DMS153 treated with DMSO at 0.1 percent for 48 hours (cell line): ENCODE results near the gene GABRB3.

Source experiments
- DNase-seq: peaks from one replicate; lab custom pipeline; 2025; ENCODE audit not compliant: unreplicated experiment; lab: John Stamatoyannopoulos, UW

The GABRB3 gene

GRCh38 chr15:26632500-26632899 is 140.4 kb downstream of the GABRB3 start:
- DNase-seq: no peak

- no peak for DNase-seq
Observed at GRCh38 chr15:26631894-26632293, 141.0 kb downstream of the GABRB3 start.

- no peak for DNase-seq
Observed at GRCh38 chr15:26630857-26631256, 142.0 kb downstream of the GABRB3 start.

- DNase-seq: no peak
Observed at GRCh38 chr15:26628879-26629529, 143.9 kb downstream of the GABRB3 start.

- no peak for DNase-seq
Observed at GRCh38 chr15:26628071-26628470, 144.8 kb downstream of the GABRB3 start.

- no peak for DNase-seq
Observed at GRCh38 chr15:26624128-26624527, 148.7 kb downstream of the GABRB3 start.

GRCh38 chr15:26623071-26623470 is 149.8 kb downstream of the GABRB3 start:
- DNase-seq: no peak

GRCh38 chr15:26621816-26622215 is 151.1 kb downstream of the GABRB3 start:
- DNase-seq: no peak

- no peak for DNase-seq
Observed at GRCh38 chr15:26620528-26621458, 152.1 kb downstream of the GABRB3 start.

- no peak for DNase-seq
Observed at GRCh38 chr15:26615927-26616302, 157.0 kb downstream of the GABRB3 start.

GRCh38 chr15:26615188-26615926 is 157.5 kb downstream of the GABRB3 start:
- DNase-seq: no peak

GRCh38 chr15:26614734-26615133 is 158.1 kb downstream of the GABRB3 start:
- no peak for DNase-seq

- no peak for DNase-seq
Observed at GRCh38 chr15:26598704-26599103, 174.2 kb downstream of the GABRB3 start.

GRCh38 chr15:26595611-26596010 is 177.3 kb downstream of the GABRB3 start:
- DNase-seq: no peak

- no peak for DNase-seq
Observed at GRCh38 chr15:26590676-26591075, 182.2 kb downstream of the GABRB3 start.

GRCh38 chr15:26582840-26583239 is 190.0 kb downstream of the GABRB3 start:
- DNase-seq: no peak

- DNase-seq: no peak
Observed at GRCh38 chr15:26580943-26581342, 191.9 kb downstream of the GABRB3 start.

- DNase-seq: no peak
Observed at GRCh38 chr15:26572602-26573350, 200.1 kb downstream of the GABRB3 start.

- no peak for DNase-seq
Observed at GRCh38 chr15:26571346-26571745, 201.5 kb downstream of the GABRB3 start.

- no peak for DNase-seq
Observed at GRCh38 chr15:26565542-26565941, 207.3 kb downstream of the GABRB3 start.

- no peak for DNase-seq
Observed at GRCh38 chr15:26564361-26564760, 208.5 kb downstream of the GABRB3 start.
